ENCODE data around the gene PODXL. TPM values are rescaled to one million over a fixed set of nuclear protein-coding genes. Genes with fewer than 3 reads are reported as not detected.

The PODXL gene
- total RNA-seq, 4 donors from 2014 or later: 24.5 to 40.3 (median 31.3) TPM

DNA sequence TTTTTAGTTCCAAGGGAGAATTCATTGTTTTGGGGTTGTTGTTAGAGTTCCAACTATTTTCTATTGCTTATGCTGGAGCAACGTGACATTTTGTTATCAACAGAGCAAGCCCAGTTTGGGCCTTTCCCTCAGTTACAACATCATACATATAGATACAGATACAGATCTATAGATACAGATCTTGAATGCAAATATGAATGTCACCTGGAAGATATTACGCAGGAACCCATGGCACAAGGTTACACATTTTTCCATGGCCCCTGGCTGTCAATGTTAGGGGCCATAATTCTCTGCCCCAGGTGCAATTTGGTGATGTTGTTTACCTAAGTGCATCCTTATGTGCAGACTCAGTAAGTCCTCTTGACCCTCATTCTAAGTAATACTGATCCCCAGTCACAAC is 3.6 kb upstream of the PODXL start:
- DNase-seq (ENCODE audit: extremely low spot score): no peak
- intact Hi-C loops (cut with DNase I): no loop called here
- WGBS: 88% methylated on average over 2 of the region's 2 CpGs
- no peaks in the 10 kb centered on the region for H3K9me3 ChIP-seq
- peaks cover 28 to 33% (median 30%) of the 10 kb centered on the region in 4 donors for H3K4me1 ChIP-seq
- H3K4me3 ChIP-seq: no peak overlapping the region
- no peaks in the 10 kb centered on the region for H3K36me3 ChIP-seq
- no peak overlapping the region for H3K27ac ChIP-seq (replicated peaks in 1 of 4)
- no peak for TF ChIP-seq POLR2AphosphoS5 (IDR thresholded peaks at IDR 0.05)
- TF ChIP-seq, protein P1, sequence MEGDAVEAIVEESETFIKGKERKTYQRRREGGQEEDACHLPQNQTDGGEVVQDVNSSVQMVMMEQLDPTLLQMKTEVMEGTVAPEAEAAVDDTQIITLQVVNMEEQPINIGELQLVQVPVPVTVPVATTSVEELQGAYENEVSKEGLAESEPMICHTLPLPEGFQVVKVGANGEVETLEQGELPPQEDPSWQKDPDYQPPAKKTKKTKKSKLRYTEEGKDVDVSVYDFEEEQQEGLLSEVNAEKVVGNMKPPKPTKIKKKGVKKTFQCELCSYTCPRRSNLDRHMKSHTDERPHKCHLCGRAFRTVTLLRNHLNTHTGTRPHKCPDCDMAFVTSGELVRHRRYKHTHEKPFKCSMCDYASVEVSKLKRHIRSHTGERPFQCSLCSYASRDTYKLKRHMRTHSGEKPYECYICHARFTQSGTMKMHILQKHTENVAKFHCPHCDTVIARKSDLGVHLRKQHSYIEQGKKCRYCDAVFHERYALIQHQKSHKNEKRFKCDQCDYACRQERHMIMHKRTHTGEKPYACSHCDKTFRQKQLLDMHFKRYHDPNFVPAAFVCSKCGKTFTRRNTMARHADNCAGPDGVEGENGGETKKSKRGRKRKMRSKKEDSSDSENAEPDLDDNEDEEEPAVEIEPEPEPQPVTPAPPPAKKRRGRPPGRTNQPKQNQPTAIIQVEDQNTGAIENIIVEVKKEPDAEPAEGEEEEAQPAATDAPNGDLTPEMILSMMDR (IDR thresholded peaks at IDR 0.05): no peak
- TF ChIP-seq EP300 (IDR thresholded peaks at IDR 0.05): no peak
- no peak for TF ChIP-seq POLR2A (IDR thresholded peaks at IDR 0.05; ENCODE audit: low read depth)
- no peaks in the 10 kb centered on the region for H3K27me3 ChIP-seq

DNA sequence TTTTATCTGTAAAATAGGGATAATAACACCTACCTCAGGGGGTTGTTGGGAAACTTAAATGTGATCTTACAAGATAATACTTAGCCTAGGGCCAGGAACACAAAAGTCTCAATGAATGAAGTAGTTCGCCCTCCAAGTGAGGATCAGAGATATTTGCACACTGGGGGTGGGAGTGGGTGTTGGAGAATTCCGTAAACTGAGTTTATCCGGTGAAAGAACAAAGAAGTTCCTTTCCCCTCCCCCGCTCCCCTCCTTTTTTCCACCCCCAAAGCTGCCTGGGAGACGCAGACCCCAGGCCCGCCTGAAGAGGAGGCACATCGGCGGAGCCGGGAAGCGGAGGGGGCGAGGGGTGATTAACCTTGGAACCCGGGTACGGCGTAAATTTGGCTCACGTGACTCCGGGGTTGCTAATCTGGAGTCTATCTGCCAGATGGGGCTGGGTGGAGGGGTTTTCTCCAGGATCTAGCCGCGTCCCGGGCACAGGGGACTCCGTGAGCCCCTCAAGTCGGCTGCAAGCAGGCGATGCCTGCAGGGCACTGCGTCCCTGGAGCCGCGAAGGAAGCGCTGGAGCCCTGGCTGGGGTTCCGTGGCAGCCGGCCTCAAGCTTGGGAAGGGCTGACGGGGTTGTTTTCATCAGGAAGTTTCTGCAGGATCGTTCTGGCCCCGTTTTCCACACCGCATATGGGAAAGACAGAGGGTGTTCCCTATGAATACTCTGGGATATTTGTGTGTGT is 1.4 kb upstream of the PODXL start:
- H3K9me3 ChIP-seq: no peaks in the 10 kb centered on the region

DNA sequence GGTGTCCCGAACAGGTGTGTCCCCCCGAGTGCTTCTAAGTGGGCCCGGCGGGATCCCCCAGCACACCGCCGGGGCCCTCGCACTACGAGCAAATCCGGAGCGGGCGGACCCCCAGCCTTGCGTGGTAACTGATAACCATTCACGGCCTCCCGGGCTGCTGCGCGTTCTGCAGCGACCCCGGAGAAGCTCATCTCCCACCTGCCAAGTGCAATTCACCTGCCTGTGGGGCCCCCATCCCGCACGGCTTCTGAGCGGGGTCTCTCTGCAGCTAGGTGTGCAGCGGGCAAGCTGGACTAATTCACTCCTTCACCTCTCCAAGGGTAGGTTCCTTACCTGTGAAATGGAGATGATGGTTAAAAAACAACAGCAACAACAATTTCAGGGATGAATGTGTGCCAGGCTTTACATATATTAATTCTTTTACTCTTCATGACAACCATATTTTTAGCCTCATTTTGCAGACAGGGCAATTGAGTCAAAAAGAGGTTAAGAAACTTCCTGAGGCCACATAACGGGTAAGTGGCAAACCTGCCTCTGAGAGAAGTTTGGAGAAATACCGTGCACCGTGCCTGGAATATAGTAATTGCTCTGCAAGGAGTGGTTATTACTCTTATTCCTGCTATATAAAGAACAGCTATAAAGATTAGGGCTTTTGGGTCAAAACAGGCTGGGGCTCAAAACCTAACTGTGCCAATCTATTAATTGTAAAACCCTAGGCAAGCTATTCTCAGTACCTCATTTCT is 652 bp upstream of the PODXL start:
- no peaks in the 10 kb centered on the region for H3K27me3 ChIP-seq
- 16% methylated on average over 7 of the region's 25 CpGs for WGBS
- H3K9me3 ChIP-seq: no peaks in the 10 kb centered on the region
- H3K36me3 ChIP-seq: no peaks in the 10 kb centered on the region
- intact Hi-C loops (cut with DNase I): no loop called here
- H3K4me3 ChIP-seq: peak overlapping the region; percentile 69 to 81 (median 73)
- no peak for TF ChIP-seq EP300 (IDR thresholded peaks at IDR 0.05)
- TF ChIP-seq, protein P1 (IDR thresholded peaks at IDR 0.05): no peak
- no peak for TF ChIP-seq POLR2AphosphoS5 (IDR thresholded peaks at IDR 0.05)
- TF ChIP-seq POLR2A (IDR thresholded peaks at IDR 0.05; ENCODE audit: low read depth): no peak
- H3K4me1 ChIP-seq: peaks cover 29 to 37% (median 32%) of the 10 kb centered on the region in 4 donors
- no peak for DNase-seq (ENCODE audit: extremely low spot score)
- peak overlapping the region; percentile 44 to 72 (median 60) for H3K27ac ChIP-seq (replicated peaks in 1 of 4)

More for the DNA sequence above, 1.4 kb upstream of the PODXL start:
- WGBS: 8% methylated on average over 29 of the region's 32 CpGs
- H3K27me3 ChIP-seq: no peaks in the 10 kb centered on the region
- peak overlapping the region; percentile 69 to 81 (median 73) for H3K4me3 ChIP-seq
- intact Hi-C loops (cut with DNase I): no loop called here
- H3K36me3 ChIP-seq: no peaks in the 10 kb centered on the region
- no peak for DNase-seq (ENCODE audit: extremely low spot score)
- H3K4me1 ChIP-seq: peaks cover 29 to 37% (median 30%) of the 10 kb centered on the region in 4 donors
- H3K27ac ChIP-seq (replicated peaks in 1 of 4): peak overlapping the region in 3 of 4 donors; percentile 44 to 64 (median 59)
- TF ChIP-seq, protein P1 (IDR thresholded peaks at IDR 0.05): no peak
- TF ChIP-seq POLR2AphosphoS5 (IDR thresholded peaks at IDR 0.05): peak; percentile 19 to 28

DNA sequence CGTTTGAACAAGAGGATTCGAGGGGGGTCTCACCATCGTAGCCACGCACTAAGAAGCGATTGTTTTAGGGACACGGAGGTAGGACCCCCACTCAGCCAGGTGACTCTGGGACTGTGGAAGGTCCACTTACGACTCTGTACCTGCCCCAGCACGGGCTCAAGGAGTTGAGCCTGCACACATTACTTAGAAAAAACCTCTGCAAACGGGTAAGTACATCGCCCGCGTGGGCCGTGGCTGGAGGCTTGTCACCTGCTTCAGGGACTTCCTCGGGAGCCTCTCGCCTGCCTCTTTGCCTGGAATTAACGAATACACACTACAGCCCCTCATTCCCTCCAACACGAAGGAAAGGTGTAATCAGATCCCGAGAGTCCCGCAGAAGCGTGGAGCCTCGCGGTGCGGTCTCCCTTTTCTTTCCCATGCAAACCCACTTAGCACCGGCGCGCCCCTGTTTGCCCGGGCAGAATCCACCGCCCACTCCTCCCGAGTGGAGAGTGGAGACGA is 826 bp downstream of the PODXL start:
- peaks cover 29 to 37% (median 34%) of the 10 kb centered on the region in 4 donors for H3K4me1 ChIP-seq
- intact Hi-C loops (cut with DNase I): no loop called here
- WGBS: 21% methylated on average over 30 of the region's 30 CpGs
- no peak for DNase-seq (ENCODE audit: extremely low spot score)
- H3K4me3 ChIP-seq: peak overlapping the region; percentile 69 to 81 (median 73)
- no peak for TF ChIP-seq POLR2A (IDR thresholded peaks at IDR 0.05; ENCODE audit: low read depth)
- no peak for TF ChIP-seq POLR2AphosphoS5 (IDR thresholded peaks at IDR 0.05)
- H3K27me3 ChIP-seq: no peaks in the 10 kb centered on the region
- no peaks in the 10 kb centered on the region for H3K9me3 ChIP-seq
- peaks cover 0 to 2% (median 0%) of the 10 kb centered on the region in 4 donors for H3K36me3 ChIP-seq
- H3K27ac ChIP-seq (replicated peaks in 1 of 4): peak overlapping the region; percentile 69 to 80 (median 72)

Measured in esophagus muscularis mucosa (tissue), 4 donors.